GM18505 (cell line): Measurements from ENCODE around the gene HSPA1B.

Experiments
- ATAC-seq: cut with Tn5 transposase; IDR thresholded peaks from one replicate; pipeline ENCODE4 v1.9.1; 2021; ENCODE audit not compliant: unreplicated experiment
- POLR2A ChIP-seq: IDR thresholded peaks from 4 replicates; pipeline ENCODE4 v1.6.1; 2011; ENCODE audit warnings: borderline replicate concordance; ENCODE audit not compliant: insufficient read depth, insufficient read length; ENCODE audit errors: extremely low read depth

The HSPA1B gene

GRCh38 chr6:31869343-31869742 is 41.8 kb downstream of the HSPA1B start:
- ATAC-seq: no peak
- no peak for TF ChIP-seq POLR2A

GRCh38 chr6:31870385-31870921 is 42.9 kb downstream of the HSPA1B start:
- no peak for TF ChIP-seq POLR2A
- no peak for ATAC-seq

DNA sequence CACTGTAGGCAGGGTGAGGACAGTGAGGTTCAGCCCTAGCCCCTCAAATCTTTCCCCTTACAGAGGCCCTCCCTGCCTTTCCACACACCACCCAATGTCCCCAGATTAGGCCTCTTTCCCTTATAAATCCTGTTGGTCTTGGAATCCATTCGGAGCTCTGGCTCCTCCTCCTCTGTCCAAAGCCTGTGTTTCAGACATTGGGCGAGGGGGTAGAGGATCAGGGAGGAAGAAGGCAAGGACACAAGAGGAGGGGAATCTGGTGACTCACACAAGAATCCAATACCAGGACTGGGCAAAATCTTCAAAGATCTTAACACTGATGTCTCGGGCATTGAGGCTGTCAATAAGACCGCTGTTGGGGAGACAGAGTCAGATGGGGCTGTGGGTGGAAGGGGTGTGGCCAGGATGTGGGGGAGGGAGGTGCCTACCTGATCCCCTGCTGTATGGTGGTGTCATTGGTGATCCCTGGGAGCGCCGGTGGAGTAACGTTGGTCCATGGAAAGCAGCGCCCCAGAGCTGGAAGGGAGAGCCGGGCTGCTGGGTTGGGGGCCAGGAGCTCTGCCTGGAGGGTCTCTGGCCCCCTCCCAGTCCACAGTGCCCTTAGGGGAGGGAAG is 43.6 kb downstream of the HSPA1B start:
- TF ChIP-seq POLR2A: no peak
- no peak for ATAC-seq

DNA sequence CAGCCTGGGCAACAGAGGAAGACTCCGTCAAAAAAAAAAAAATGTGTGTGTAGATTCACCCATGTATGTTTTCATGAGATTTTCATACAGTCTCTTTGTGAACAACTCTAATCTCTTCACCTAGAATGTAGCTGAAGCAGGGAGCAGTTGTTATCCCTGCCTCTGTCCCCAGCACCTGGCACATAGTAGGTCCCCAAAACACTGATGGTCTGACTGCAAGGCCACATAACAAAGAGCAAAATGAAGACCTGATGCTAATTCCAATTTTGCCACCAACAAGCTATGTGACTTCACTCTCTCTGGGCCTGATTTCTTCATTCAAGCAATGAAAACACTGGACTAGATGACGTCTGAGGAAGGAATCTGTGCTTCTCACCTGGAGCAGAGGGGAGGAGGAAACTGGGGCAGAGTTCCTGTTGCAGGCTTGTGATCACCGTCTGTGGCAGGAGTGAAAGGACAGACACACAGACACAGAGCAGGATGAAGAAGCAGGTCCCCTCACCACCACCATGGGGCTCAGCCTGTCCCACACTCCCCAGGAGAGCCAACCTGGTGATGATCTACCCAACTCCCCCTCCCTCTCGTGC is 46.6 kb downstream of the HSPA1B start:
- no peak for TF ChIP-seq POLR2A
- no peak for ATAC-seq

GRCh38 chr6:31874836-31875572 is 47.5 kb downstream of the HSPA1B start:
- TF ChIP-seq POLR2A: no peak
- no peak for ATAC-seq

DNA sequence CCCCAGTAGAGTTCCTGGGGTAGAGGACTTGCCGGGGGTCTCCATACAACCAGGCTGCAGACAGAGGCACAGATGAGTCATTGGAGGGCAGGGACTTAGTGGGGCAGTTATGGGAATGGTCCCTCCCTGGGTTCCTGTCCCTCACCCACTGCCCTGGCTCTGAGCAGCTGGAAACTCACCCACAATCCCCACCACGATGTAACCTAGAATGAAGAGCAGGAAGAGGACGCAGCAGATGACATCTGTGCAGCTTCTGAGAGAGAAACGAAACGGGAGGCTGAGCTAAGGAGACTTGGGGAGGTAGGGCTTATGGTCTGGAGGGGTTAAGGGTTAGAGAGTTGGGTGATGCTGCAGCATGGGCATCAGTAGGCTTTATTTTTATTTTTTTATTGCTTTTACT is 48.3 kb downstream of the HSPA1B start:
- TF ChIP-seq POLR2A: no peak
- no peak for ATAC-seq

DNA sequence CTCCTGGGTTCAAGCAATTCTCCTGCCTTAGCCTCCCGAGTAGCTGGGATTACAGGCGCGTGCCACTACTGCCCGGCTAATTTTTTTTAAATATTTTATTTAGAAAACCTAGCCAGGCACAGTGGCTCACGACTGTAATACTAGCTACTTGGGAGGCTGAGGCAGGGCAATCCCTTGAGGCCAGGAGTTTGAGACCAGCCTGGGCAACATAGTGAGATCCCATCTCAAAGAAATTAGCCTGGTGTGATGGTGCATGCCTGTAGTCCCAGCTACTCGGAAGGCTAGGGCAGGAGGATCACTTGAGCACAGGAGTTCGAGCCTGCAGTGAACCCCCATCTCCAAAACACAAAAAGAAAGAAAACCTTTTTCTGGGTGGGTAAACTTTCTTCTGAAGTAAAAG is 48.8 kb downstream of the HSPA1B start:
- TF ChIP-seq POLR2A: no peak
- ATAC-seq: no peak

GRCh38 chr6:31877125-31877650 is 49.6 kb downstream of the HSPA1B start:
- no peak for TF ChIP-seq POLR2A
- ATAC-seq: no peak

DNA sequence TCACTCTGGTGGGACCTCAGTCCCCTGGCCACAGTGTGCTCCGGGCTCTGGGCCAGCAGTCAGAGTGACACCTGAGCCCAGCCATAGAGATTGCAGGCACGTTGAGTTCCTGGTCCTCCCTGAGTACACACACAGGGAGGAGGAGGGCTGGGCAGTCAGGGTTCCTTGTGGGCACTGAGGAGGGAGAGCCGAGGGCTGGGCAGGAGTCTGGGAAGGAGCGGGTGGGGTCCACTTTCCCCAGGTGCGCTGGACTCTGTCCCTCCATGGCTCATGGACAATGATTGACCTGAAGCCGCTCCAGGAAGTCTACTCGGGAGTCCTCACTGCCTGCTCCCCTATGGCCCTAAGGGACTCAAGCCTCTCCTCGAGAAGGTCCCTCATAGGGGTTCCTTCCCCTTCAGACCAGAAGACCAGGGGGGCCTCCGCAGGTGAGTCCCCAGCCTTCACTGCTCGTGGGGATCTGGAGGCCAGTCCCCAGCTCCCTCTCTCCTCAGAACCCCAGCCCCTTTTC is 50.2 kb downstream of the HSPA1B start:
- no peak for ATAC-seq
- TF ChIP-seq POLR2A: no peak

DNA sequence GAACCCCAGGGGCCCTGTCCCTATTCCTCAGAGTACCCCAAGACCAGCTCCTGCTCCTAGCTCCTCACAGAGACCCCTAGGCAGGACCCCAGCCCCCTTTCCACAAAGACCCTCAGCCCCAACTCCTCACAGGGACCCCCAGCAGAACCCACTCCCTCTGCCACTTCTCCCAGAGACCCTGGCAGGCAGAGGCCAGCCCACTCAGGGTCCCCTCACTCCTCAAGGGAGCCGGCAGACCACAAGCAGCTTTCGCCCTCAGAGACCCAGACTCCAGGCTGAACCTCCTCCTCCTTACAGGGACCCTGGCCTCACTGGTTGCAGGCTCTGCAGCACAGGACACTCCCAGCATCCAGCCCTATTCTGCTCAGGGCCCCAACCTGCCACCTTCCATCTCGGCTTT is 50.7 kb downstream of the HSPA1B start:
- ATAC-seq: no peak
- TF ChIP-seq POLR2A: no peak

DNA sequence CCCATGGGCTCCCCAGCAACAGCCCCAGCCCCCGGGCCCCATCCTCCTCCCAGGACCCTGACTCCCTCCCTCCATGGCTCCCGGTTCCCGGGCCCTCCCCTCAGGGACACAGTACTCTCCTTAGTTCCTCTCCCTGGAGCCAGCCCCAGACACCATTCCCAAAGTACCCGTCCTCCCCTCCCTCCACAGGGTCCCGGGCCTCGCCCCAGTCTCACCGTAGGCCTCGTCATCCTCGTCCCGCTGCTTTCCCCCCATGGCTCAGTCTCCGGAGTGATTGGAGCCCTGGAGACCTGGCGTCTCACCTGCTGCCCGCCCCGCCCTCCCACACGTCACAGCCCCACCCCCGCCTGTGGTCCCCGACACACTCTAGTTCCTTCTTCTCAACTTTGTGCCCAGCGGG is 51.2 kb downstream of the HSPA1B start, which contains the start of gene SLC44A4:
SLC44A4 (minus strand) TSS at position 272 of the 400 bp plus-strand sequence; CDS start at position 255, 17 bp downstream.
- TF ChIP-seq POLR2A: no peak

GRCh38 chr6:31879143-31879542 is 51.6 kb downstream of the HSPA1B start:
- no peak for TF ChIP-seq POLR2A
- ATAC-seq: no peak

More for the DNA sequence above, 51.2 kb downstream of the HSPA1B start, which contains the start of gene SLC44A4:
- no peak for ATAC-seq
